ENCODE results near the gene CHCHD3.

GRCh38 chr7:132785870-132786269 is 296.0 kb downstream of the CHCHD3 start:
- no peak for TF ChIP-seq EZH2 (IDR thresholded peaks at IDR 0.05)
- no peak for TF ChIP-seq CTCF (IDR thresholded peaks at IDR 0.05)
